IMR-90 (cell line): ENCODE data around the gene KCNAB2. TPM values are rescaled to one million over a fixed set of nuclear protein-coding genes. Genes with fewer than 3 reads are reported as not detected.

Experiments used
- ATAC-seq: fragments of 200-7000 bp; cut with Tn5 transposase; 2 replicates; pipeline ENCODE4 v1.9.1; 2020; ENCODE audit warnings: low read depth, mild to moderate bottlenecking, moderate library complexity
- BruUV-seq: library from RNA; stranded (reverse); fragments of 400-500 nt; replicated peaks from 2 replicates; lab custom pipeline; 2021; lab: Mats Ljungman, UMichigan
- CTCF ChIA-PET: fragments of 300-600 bp; formaldehyde crosslinking; extraction: SDS; loops from one replicate; lab custom pipeline; 2021; ENCODE audit warnings: antibody characterized with exemption; lab: Yijun Ruan, JAX
- POLR2A ChIA-PET: fragments of 300-600 bp; sonication (Branson Sonifier 250); formaldehyde crosslinking; loops from one replicate; lab custom pipeline; 2022; ENCODE audit warnings: antibody characterized with exemption; ENCODE audit not compliant: unreplicated experiment; lab: Charles Lee
- DNase-seq: peaks from one replicate; pipeline ENCODE4 v3.0.0; 2013
- H2AFZ ChIP-seq: replicated peaks from 2 replicates; pipeline ENCODE3; 2013; ENCODE audit warnings: low read length, mild to moderate bottlenecking; ENCODE audit not compliant: poor library complexity
- H2AK5ac ChIP-seq: 2 replicates; pipeline ENCODE4 v1.6.1; 2013; ENCODE audit warnings: low read depth, low read length, inconsistent platforms
- H2AK9ac ChIP-seq: replicated peaks from 2 replicates; pipeline ENCODE3; 2013; ENCODE audit warnings: mild to moderate bottlenecking, low read depth, low read length, moderate library complexity; ENCODE audit not compliant: poor library complexity
- H2BK120ac ChIP-seq: 2 replicates; pipeline ENCODE4 v1.6.1; 2013; ENCODE audit warnings: low read depth, low read length, inconsistent platforms
- H2BK15ac ChIP-seq: 3 replicates; pipeline ENCODE4 v1.6.1; 2013; ENCODE audit warnings: low read depth, low read length, inconsistent platforms
- H2BK20ac ChIP-seq: 2 replicates; pipeline ENCODE4 v1.6.1; 2013; ENCODE audit warnings: low read depth, mild to moderate bottlenecking, inconsistent platforms, low read length, moderate library complexity
- H2BK5ac ChIP-seq: 2 replicates; pipeline ENCODE4 v1.6.1; 2013; ENCODE audit warnings: mild to moderate bottlenecking, low read depth, low read length, inconsistent platforms; ENCODE audit not compliant: poor library complexity, severe bottlenecking
- H3K14ac ChIP-seq: replicated peaks from 2 replicates; pipeline ENCODE4 v1.6.1; 2013; ENCODE audit warnings: low read depth, low read length, inconsistent platforms
- H3K18ac ChIP-seq: 2 replicates; pipeline ENCODE4 v1.6.1; 2013; ENCODE audit warnings: low read depth, low read length, control low read depth
- H3K23ac ChIP-seq: 2 replicates; pipeline ENCODE4 v1.6.1; 2013; ENCODE audit warnings: low read depth, low read length, inconsistent platforms
- H3K27ac ChIP-seq: 2 replicates; pipeline ENCODE4 v1.5.1; 2013; ENCODE audit warnings: mild to moderate bottlenecking, control low read depth, low read length; ENCODE audit not compliant: insufficient read depth
- H3K27me3 ChIP-seq: 2 replicates; pipeline ENCODE4 v1.6.1; 2013; ENCODE audit warnings: low read length; ENCODE audit not compliant: control insufficient read depth, insufficient read depth
- H3K36me3 ChIP-seq: 2 replicates; pipeline ENCODE4 v1.6.1; 2013; ENCODE audit warnings: low read length, mixed read lengths; ENCODE audit not compliant: control insufficient read depth, insufficient read depth
- H3K4ac ChIP-seq: 2 replicates; pipeline ENCODE4 v1.6.1; 2013; ENCODE audit warnings: low read depth, low read length, inconsistent platforms
- H3K4me1 ChIP-seq: 2 replicates; pipeline ENCODE4 v1.6.1; 2013; ENCODE audit warnings: low read length, mixed read lengths; ENCODE audit not compliant: control insufficient read depth, insufficient read depth
- H3K4me2 ChIP-seq: 2 replicates; pipeline ENCODE4 v1.6.1; 2013; ENCODE audit warnings: low read depth, mild to moderate bottlenecking, control low read depth, low read length, moderate library complexity
- H3K4me3 ChIP-seq: 2 replicates; pipeline ENCODE4 v1.5.1; 2013; ENCODE audit warnings: low read depth, mild to moderate bottlenecking, control low read depth, low read length, moderate library complexity; ENCODE audit not compliant: insufficient read depth
- H3K56ac ChIP-seq: 2 replicates; pipeline ENCODE4 v1.6.1; 2013; ENCODE audit warnings: low read length, inconsistent platforms; ENCODE audit not compliant: insufficient read depth; ENCODE audit errors: extremely low read depth
- H3K79me1 ChIP-seq, 2 experiments: 2 replicates each; pipeline ENCODE4 v1.6.1; 2013; ENCODE audit warnings: low read length in 2 of 2, inconsistent platforms in 1 of 2, low read depth in 1 of 2
- H3K9ac ChIP-seq: 2 replicates; pipeline ENCODE4 v1.6.1; 2013; ENCODE audit warnings: low read depth, low read length, control low read depth
- H3K9me1 ChIP-seq: 2 replicates; pipeline ENCODE4 v1.6.1; 2013; ENCODE audit warnings: low read length, inconsistent platforms; ENCODE audit not compliant: insufficient read depth
- H3K9me3 ChIP-seq: 2 replicates; pipeline ENCODE4 v1.6.1; 2013; ENCODE audit warnings: low read length; ENCODE audit not compliant: control insufficient read depth, insufficient read depth
- H4K20me1 ChIP-seq: 2 replicates; pipeline ENCODE4 v1.6.1; 2013; ENCODE audit warnings: low read length, inconsistent platforms; ENCODE audit not compliant: insufficient read depth
- H4K5ac ChIP-seq: 2 replicates; pipeline ENCODE4 v1.6.1; 2013; ENCODE audit warnings: mild to moderate bottlenecking, low read depth, low read length, control low read depth
- H4K8ac ChIP-seq, 2 experiments: 2 replicates each; pipeline ENCODE4 v1.6.1; 2013; ENCODE audit warnings: low read depth in 2 of 2, low read length in 2 of 2, control low read depth in 1 of 2, inconsistent platforms in 1 of 2
- H4K91ac ChIP-seq: 2 replicates; pipeline ENCODE4 v1.6.1; 2013; ENCODE audit warnings: low read depth, low read length, inconsistent platforms; ENCODE audit not compliant: insufficient read depth
- CTCF ChIP-seq: conservative IDR thresholded peaks from 2 replicates; pipeline ENCODE4 v1.5.1; 2012; ENCODE audit warnings: mild to moderate bottlenecking, low read depth, low read length, improper control_type of control experiment
- RAD21 ChIP-seq: IDR thresholded peaks from 2 replicates; pipeline ENCODE4 v1.6.1; 2012; ENCODE audit warnings: low read length, improper control_type of control experiment
- WGBS, 2 experiments: methylation state at CpG; one replicate each; pipeline versions ENCODE4 v1.1.5 to v1.1.7; 2013; ENCODE audit warnings: missing lambda C conversion rate in 2 of 2; ENCODE audit not compliant: insufficient read length in 1 of 2; ENCODE audit errors: extremely low coverage in 2 of 2; 5-methylcytosine and 5-hydroxymethylcytosine counted together
- dilution Hi-C: fragments of 300-500 bp; cut with HindIII; formaldehyde crosslinking; loops from one replicate; pipeline ENCODE4 v1.14.3; 2018; ENCODE audit warnings: low sequenced_read_pairs; ENCODE audit not compliant: unreplicated experiment
- in situ Hi-C: fragments of 300-500 bp; cut with MboI; formaldehyde crosslinking; loops from 3 replicates; pipeline ENCODE4 v1.14.3; 2019; ENCODE audit warnings: low sequenced_read_pairs, inconsistent platforms, mixed read lengths
- intact Hi-C: fragments of 100-400 bp; cut with micrococcal nuclease; formaldehyde crosslinking; loops from 2 replicates; pipeline ENCODE4 v1.10.0; 2022
- polyA plus RNA-seq, 3 experiments: library from polyadenylated mRNA; depleted of rRNA; stranded (reverse); fragments of >200 nt; gene quantifications; 2 replicates each; pipeline ENCODE4 v1.2.3, GENCODE V29; 2012; ENCODE audit warnings: low replicate concordance in 1 of 3
- total RNA-seq: library from RNA; depleted of rRNA; stranded (reverse); fragments of >200 nt; gene quantifications from 2 replicates; pipeline ENCODE4 v1.2.3, GENCODE V29; 2012

Gene KCNAB2
- total and polyA plus RNA-seq, 2 of the 4 experiments (the other 2 are of a cell fraction): 1.3 to 4.2 TPM

DNA sequence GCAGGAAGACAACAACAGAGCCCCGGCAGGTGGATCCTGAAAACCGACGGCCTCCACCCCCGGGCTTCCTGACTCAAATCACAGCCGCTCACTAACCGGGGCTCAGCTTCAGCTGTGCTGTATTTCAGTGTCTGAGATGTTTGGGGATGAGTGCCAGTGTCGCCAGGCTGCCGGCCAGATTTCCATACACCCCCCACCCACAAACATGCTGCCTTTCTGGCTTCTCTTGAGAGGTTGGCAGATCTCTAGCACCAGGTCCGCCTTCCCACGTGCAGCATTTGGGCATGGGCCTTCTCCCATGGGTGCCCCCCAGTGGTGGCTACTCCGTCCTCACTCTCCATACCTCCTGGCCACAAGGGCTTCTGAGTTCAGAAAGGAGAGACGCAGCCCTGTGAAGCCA, 34.8 kb downstream of the KCNAB2 start:
- no peak for ATAC-seq
- Histone ChIP-seq H2BK120ac (no peak overlapping the region), H3K27me3 (peaks cover 25% of the 10 kb centered on the region; the same call in 1 of the 2 replicates), H3K4ac (no peak overlapping the region), H3K9me1 (no peaks in the 10 kb centered on the region), H3K4me1 (no peaks in the 10 kb centered on the region), H4K8ac (no peak overlapping the region), H3K9ac (no peak overlapping the region), H3K14ac (no peak overlapping the region), H2AK5ac (no peak overlapping the region), H3K36me3 (no peaks in the 10 kb centered on the region), H2AK9ac (no peak overlapping the region), H2AFZ (no peak overlapping the region), H4K91ac (no peak overlapping the region), H3K18ac (no peak overlapping the region), H4K5ac (no peak overlapping the region), H3K4me3 (no peak overlapping the region), H4K20me1 (no peaks in the 10 kb centered on the region), H3K56ac (no peak overlapping the region), H3K23ac (no peak overlapping the region), H2BK5ac (no peak overlapping the region), H2BK15ac (no peak overlapping the region), H3K4me2 (no peak overlapping the region), H3K79me1 (no peaks in the 10 kb centered on the region), H3K9me3 (no peaks in the 10 kb centered on the region), H2BK20ac (no peak overlapping the region), H3K27ac (no peak overlapping the region)
- no peak for DNase-seq
- BruUV-seq: no TSS peak
- intact Hi-C loops (no loop called here), in situ Hi-C loops (no loop called here), dilution Hi-C loops (no loop called here)
- WGBS, 2 experiments: 0% methylated on average over 1 of the region's 12 CpGs; no CpG with 5 or more reads in 1 of the 2 experiments
- no peak for TF ChIP-seq RAD21
- TF ChIP-seq CTCF: 0 out of 2 replicates have a peak, but pooled peaks have one; percentile 15
- POLR2A ChIA-PET: no interaction called here
- CTCF ChIA-PET: no interaction called here
